H1 (cell line): ENCODE measurements around the gene LY6G6D. TPM values are rescaled to one million over a fixed set of nuclear protein-coding genes. Genes with fewer than 3 reads are reported as not detected.

ENCODE experiments used
- CHD1 ChIP-seq: IDR thresholded peaks from 2 replicates; pipeline ENCODE4 v1.6.1; 2012; ENCODE audit warnings: low read depth, low read length, improper control_type of control experiment
- GTF2F1 ChIP-seq: IDR thresholded peaks from 2 replicates; pipeline ENCODE4 v1.6.1; 2012; ENCODE audit warnings: low read depth, low read length, improper control_type of control experiment, borderline replicate concordance
- JUN ChIP-seq: IDR thresholded peaks from 2 replicates; pipeline ENCODE4 v1.6.1; 2011; ENCODE audit warnings: low read depth, mild to moderate bottlenecking, improper control_type of control experiment, low read length
- KDM4A ChIP-seq: IDR thresholded peaks from one replicate; pipeline ENCODE4 v1.7.1; 2012; ENCODE audit warnings: low read depth, mild to moderate bottlenecking, moderate library complexity, low read length, inconsistent platforms; ENCODE audit not compliant: severe bottlenecking
- KDM5A ChIP-seq: fragments of 200-600 bp; IDR thresholded peaks from 2 replicates; pipeline ENCODE4 v1.7.1; 2012; ENCODE audit warnings: mild to moderate bottlenecking, low read length, inconsistent platforms, mixed read lengths
- POLR2A ChIP-seq, 2 experiments: IDR thresholded peaks; 1 replicate in 1 of 2; 2 replicates in 1 of 2; pipeline ENCODE4 v1.6.1; 2011; ENCODE audit warnings: low read depth in 2 of 2, low read length in 2 of 2, mild to moderate bottlenecking in 2 of 2; ENCODE audit errors: control extremely low read depth in 1 of 2
- RFX5 ChIP-seq: IDR thresholded peaks from 2 replicates; pipeline ENCODE4 v1.6.1; 2011; ENCODE audit warnings: low read depth, low read length, improper control_type of control experiment, borderline replicate concordance
- RXRA ChIP-seq: IDR thresholded peaks from 2 replicates; pipeline ENCODE4 v1.6.1; 2011; ENCODE audit warnings: low read depth, mild to moderate bottlenecking, low read length, moderate library complexity; ENCODE audit not compliant: insufficient read depth
- SIN3A ChIP-seq, 2 experiments: IDR thresholded peaks in 1 of 2; conservative IDR thresholded peaks in 1 of 2; 2 replicates each; pipeline ENCODE4 v1.6.1; 2011 to 2012; ENCODE audit warnings: low read length in 2 of 2, improper control_type of control experiment in 1 of 2, low read depth in 1 of 2, mild to moderate bottlenecking in 1 of 2
- SP1 ChIP-seq: IDR thresholded peaks from 2 replicates; pipeline ENCODE4 v1.6.1; 2011; ENCODE audit warnings: low read depth, low read length
- TBP ChIP-seq: IDR thresholded peaks from 2 replicates; pipeline ENCODE4 v1.6.1; 2011; ENCODE audit warnings: low read depth, low read length, improper control_type of control experiment
- TCF12 ChIP-seq: IDR thresholded peaks from 2 replicates; pipeline ENCODE4 v1.6.1; 2011; ENCODE audit warnings: low read depth, mild to moderate bottlenecking, low read length
- polyA plus RNA-seq, 7 experiments: library from polyadenylated mRNA; depleted of rRNA in 3 of 7; stranded (reverse) in 5 of 7; unstranded in 2 of 7; fragments of >200 nt in 5 of 7; fragments of 200-250 nt in 2 of 7; gene quantifications; 1 replicate in 5 of 7; 2 replicates in 1 of 7; 4 replicates in 1 of 7; pipeline versions ENCODE4 v1.2.1 to v1.2.3, GENCODE V29; 2011 to 2013; ENCODE audit warnings: missing spikeins in 2 of 7, mixed read lengths in 2 of 7
- total RNA-seq: library from RNA; stranded (reverse); fragmentation: NEBNext Ultra II Directional; extraction: Animal tissue kit (Norgen Biotek cat#: 25700); gene quantifications from 2 replicates; pipeline ENCODE4 v1.2.1, GENCODE V29; 2021
- TF ChIP-seq, protein P1 (sequence below): fragments of 300-600 bp; sonication (generic); IDR thresholded peaks from 2 replicates; pipeline ENCODE4 v1.7.1; 2012; ENCODE audit warnings: low read length, moderate library complexity, mild to moderate bottlenecking, inconsistent platforms; ENCODE audit not compliant: insufficient replicate concordance

LY6G6D gene
- total and polyA plus RNA-seq, 2 of the 8 experiments (the other 6 are each of a cell fraction or from before 2014, with no cell fraction given) = 1.8 TPM; not detected in 1

DNA sequence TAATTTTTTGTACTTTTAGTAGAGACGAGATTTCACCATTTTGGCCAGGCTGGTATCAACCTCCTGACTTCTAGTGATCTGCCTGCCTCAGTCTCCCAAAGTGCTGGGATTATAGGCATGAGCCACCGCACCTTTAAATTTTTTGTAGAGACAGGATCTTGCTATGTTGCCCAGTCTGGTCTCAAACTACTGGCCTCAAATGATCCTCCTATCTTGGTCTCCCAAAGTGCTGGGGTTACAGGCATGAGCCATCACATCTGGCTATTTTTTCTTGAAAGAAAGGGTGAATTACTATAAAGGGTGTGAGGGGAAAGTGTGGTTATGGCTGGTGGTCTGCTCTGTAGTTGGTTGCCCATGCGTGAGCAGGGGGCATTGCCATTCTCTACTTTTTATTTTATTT lies 6.9 kb upstream of the LY6G6D start (continued):
- TF ChIP-seq, protein P1, sequence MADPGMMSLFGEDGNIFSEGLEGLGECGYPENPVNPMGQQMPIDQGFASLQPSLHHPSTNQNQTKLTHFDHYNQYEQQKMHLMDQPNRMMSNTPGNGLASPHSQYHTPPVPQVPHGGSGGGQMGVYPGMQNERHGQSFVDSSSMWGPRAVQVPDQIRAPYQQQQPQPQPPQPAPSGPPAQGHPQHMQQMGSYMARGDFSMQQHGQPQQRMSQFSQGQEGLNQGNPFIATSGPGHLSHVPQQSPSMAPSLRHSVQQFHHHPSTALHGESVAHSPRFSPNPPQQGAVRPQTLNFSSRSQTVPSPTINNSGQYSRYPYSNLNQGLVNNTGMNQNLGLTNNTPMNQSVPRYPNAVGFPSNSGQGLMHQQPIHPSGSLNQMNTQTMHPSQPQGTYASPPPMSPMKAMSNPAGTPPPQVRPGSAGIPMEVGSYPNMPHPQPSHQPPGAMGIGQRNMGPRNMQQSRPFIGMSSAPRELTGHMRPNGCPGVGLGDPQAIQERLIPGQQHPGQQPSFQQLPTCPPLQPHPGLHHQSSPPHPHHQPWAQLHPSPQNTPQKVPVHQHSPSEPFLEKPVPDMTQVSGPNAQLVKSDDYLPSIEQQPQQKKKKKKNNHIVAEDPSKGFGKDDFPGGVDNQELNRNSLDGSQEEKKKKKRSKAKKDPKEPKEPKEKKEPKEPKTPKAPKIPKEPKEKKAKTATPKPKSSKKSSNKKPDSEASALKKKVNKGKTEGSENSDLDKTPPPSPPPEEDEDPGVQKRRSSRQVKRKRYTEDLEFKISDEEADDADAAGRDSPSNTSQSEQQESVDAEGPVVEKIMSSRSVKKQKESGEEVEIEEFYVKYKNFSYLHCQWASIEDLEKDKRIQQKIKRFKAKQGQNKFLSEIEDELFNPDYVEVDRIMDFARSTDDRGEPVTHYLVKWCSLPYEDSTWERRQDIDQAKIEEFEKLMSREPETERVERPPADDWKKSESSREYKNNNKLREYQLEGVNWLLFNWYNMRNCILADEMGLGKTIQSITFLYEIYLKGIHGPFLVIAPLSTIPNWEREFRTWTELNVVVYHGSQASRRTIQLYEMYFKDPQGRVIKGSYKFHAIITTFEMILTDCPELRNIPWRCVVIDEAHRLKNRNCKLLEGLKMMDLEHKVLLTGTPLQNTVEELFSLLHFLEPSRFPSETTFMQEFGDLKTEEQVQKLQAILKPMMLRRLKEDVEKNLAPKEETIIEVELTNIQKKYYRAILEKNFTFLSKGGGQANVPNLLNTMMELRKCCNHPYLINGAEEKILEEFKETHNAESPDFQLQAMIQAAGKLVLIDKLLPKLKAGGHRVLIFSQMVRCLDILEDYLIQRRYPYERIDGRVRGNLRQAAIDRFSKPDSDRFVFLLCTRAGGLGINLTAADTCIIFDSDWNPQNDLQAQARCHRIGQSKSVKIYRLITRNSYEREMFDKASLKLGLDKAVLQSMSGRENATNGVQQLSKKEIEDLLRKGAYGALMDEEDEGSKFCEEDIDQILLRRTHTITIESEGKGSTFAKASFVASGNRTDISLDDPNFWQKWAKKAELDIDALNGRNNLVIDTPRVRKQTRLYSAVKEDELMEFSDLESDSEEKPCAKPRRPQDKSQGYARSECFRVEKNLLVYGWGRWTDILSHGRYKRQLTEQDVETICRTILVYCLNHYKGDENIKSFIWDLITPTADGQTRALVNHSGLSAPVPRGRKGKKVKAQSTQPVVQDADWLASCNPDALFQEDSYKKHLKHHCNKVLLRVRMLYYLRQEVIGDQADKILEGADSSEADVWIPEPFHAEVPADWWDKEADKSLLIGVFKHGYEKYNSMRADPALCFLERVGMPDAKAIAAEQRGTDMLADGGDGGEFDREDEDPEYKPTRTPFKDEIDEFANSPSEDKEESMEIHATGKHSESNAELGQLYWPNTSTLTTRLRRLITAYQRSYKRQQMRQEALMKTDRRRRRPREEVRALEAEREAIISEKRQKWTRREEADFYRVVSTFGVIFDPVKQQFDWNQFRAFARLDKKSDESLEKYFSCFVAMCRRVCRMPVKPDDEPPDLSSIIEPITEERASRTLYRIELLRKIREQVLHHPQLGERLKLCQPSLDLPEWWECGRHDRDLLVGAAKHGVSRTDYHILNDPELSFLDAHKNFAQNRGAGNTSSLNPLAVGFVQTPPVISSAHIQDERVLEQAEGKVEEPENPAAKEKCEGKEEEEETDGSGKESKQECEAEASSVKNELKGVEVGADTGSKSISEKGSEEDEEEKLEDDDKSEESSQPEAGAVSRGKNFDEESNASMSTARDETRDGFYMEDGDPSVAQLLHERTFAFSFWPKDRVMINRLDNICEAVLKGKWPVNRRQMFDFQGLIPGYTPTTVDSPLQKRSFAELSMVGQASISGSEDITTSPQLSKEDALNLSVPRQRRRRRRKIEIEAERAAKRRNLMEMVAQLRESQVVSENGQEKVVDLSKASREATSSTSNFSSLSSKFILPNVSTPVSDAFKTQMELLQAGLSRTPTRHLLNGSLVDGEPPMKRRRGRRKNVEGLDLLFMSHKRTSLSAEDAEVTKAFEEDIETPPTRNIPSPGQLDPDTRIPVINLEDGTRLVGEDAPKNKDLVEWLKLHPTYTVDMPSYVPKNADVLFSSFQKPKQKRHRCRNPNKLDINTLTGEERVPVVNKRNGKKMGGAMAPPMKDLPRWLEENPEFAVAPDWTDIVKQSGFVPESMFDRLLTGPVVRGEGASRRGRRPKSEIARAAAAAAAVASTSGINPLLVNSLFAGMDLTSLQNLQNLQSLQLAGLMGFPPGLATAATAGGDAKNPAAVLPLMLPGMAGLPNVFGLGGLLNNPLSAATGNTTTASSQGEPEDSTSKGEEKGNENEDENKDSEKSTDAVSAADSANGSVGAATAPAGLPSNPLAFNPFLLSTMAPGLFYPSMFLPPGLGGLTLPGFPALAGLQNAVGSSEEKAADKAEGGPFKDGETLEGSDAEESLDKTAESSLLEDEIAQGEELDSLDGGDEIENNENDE = no peak
- TF ChIP-seq KDM5A (no peak), SP1 (no peak), JUN (no peak), TBP (no peak), KDM4A (no peak), RFX5 (no peak), POLR2A (IDR thresholded peaks at IDR 0.05; ENCODE audit: control extremely low read depth in 1 of 2, low read depth in 2 of 2, low read length in 2 of 2) (no peak), TCF12 (no peak), GTF2F1 (no peak), CHD1 (no peak), RXRA (no peak), SIN3A (conservative IDR thresholded peaks at IDR 0.05 in 1 of 2, IDR thresholded peaks at IDR 0.05 in 1 of 2; ENCODE audit: low read depth in 1 of 2, low read length in 2 of 2) (no peak)
